ENCODE data around the gene TRIM10.

Gene TRIM10

DNA sequence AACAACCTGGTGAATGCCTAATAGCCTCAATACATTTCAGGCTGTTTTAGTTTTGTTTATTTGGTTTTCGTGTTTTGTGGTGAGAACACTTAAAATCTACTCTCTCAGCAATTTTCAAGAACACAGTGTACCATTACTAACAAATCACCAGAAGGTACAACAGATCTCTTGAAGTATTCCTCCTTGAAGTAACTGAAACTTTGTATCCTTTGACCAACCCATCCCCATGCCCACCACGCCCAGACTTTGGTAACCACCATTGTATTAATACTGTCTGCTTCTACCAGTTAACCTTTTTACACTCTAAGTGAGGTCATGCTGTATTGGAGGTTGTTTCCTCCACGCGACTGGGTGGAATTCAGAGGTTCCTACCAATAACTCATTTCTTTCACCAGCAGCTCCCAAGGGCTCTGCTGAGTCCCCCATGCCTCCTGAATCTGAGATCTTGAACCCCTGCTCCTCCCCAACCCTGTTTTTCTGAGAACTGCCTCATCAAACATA lies 30.8 kb downstream of the TRIM10 start:
- Histone ChIP-seq H3K4me3 (replicated peaks; ENCODE audit: insufficient read depth, low read length) (no peak overlapping the region), H3K27ac (replicated peaks) (no peak overlapping the region), H3K27me3 (ENCODE audit: insufficient read depth, poor library complexity, severe bottlenecking) (peaks cover 23% of the 10 kb centered on the region)
- TF ChIP-seq GABPA (IDR thresholded peaks at IDR 0.05; ENCODE audit: low read depth) (no peak), SPI1 (IDR thresholded peaks at IDR 0.05; ENCODE audit: borderline replicate concordance, low read depth) (no peak), POLR2AphosphoS5 (IDR thresholded peaks at IDR 0.05; ENCODE audit: low read depth) (no peak)
- TF ChIP-seq, protein P1, sequence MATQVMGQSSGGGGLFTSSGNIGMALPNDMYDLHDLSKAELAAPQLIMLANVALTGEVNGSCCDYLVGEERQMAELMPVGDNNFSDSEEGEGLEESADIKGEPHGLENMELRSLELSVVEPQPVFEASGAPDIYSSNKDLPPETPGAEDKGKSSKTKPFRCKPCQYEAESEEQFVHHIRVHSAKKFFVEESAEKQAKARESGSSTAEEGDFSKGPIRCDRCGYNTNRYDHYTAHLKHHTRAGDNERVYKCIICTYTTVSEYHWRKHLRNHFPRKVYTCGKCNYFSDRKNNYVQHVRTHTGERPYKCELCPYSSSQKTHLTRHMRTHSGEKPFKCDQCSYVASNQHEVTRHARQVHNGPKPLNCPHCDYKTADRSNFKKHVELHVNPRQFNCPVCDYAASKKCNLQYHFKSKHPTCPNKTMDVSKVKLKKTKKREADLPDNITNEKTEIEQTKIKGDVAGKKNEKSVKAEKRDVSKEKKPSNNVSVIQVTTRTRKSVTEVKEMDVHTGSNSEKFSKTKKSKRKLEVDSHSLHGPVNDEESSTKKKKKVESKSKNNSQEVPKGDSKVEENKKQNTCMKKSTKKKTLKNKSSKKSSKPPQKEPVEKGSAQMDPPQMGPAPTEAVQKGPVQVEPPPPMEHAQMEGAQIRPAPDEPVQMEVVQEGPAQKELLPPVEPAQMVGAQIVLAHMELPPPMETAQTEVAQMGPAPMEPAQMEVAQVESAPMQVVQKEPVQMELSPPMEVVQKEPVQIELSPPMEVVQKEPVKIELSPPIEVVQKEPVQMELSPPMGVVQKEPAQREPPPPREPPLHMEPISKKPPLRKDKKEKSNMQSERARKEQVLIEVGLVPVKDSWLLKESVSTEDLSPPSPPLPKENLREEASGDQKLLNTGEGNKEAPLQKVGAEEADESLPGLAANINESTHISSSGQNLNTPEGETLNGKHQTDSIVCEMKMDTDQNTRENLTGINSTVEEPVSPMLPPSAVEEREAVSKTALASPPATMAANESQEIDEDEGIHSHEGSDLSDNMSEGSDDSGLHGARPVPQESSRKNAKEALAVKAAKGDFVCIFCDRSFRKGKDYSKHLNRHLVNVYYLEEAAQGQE (IDR thresholded peaks at IDR 0.05; ENCODE audit: insufficient replicate concordance, low read depth): no peak
- TF ChIP-seq, protein P2, sequence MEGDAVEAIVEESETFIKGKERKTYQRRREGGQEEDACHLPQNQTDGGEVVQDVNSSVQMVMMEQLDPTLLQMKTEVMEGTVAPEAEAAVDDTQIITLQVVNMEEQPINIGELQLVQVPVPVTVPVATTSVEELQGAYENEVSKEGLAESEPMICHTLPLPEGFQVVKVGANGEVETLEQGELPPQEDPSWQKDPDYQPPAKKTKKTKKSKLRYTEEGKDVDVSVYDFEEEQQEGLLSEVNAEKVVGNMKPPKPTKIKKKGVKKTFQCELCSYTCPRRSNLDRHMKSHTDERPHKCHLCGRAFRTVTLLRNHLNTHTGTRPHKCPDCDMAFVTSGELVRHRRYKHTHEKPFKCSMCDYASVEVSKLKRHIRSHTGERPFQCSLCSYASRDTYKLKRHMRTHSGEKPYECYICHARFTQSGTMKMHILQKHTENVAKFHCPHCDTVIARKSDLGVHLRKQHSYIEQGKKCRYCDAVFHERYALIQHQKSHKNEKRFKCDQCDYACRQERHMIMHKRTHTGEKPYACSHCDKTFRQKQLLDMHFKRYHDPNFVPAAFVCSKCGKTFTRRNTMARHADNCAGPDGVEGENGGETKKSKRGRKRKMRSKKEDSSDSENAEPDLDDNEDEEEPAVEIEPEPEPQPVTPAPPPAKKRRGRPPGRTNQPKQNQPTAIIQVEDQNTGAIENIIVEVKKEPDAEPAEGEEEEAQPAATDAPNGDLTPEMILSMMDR (IDR thresholded peaks at IDR 0.05; ENCODE audit: insufficient read depth, low read length): no peak
- no peak for DNase-seq (ENCODE audit: low read depth in 1 of 2, low spot score in 1 of 2)

DNA sequence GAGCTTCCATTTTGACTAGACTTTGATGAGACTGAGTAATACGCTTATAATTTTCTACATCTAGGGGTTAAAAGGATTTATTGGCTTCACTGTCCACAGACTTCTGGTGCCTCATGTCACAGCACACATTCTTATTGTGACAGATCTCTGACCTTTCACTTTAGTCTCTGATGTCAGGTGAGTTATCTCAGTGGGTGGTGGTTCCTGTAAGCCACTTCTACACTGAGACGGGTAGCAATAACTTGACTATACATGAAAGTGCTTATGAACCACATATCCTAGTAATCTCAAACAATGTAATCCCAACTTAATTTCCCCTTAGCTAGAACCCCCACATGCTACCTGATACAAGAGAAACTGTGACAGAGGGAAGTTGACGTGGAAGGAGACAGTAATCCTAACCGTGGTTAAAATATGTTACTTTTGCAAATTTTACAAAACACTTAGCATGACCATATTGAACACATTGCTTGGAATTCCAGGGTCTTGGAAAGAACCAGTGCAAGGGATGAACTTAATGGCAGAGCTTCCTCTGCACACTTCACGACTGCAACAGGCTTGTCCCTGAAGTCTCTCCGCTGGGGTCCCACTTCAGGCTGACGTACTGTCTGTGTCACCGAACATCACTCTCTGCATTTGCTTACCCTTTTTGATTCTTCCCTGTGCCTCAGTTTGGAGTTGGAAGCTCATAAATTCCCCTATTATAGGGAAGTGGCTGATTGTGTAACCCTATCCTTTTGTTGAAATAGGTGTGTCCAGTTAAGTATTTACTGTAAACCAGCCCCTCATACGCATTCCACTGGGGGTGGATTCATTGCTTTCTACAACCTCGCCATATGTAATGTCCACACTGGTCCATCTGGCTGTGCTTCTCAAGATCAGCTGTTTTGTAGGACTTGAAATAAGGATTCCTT lies 31.5 kb downstream of the TRIM10 start:
- Histone ChIP-seq H3K4me3 (replicated peaks; ENCODE audit: insufficient read depth, low read length) (no peak overlapping the region), H3K27me3 (ENCODE audit: insufficient read depth, poor library complexity, severe bottlenecking) (peaks cover 23% of the 10 kb centered on the region), H3K27ac (replicated peaks) (no peak overlapping the region)
- DNase-seq (ENCODE audit: low read depth in 1 of 2, low spot score in 1 of 2): no peak
- TF ChIP-seq, protein P2 (IDR thresholded peaks at IDR 0.05; ENCODE audit: insufficient read depth, low read length): no peak
- TF ChIP-seq POLR2AphosphoS5 (IDR thresholded peaks at IDR 0.05; ENCODE audit: low read depth): no peak

- H3K4me3 ChIP-seq (replicated peaks; ENCODE audit: insufficient read depth, low read length): no peak overlapping the region
- no peak for DNase-seq (ENCODE audit: low read depth in 1 of 2, low spot score in 1 of 2)
- peaks cover 22% of the 10 kb centered on the region for H3K27me3 ChIP-seq (ENCODE audit: insufficient read depth, poor library complexity, severe bottlenecking)
- H3K27ac ChIP-seq (replicated peaks): no peak overlapping the region
- TF ChIP-seq POLR2AphosphoS5 (IDR thresholded peaks at IDR 0.05; ENCODE audit: low read depth): no peak
- TF ChIP-seq, protein P1 (IDR thresholded peaks at IDR 0.05; ENCODE audit: insufficient replicate concordance, low read depth): no peak
- no peak for TF ChIP-seq GABPA (IDR thresholded peaks at IDR 0.05; ENCODE audit: low read depth)
- TF ChIP-seq SPI1 (IDR thresholded peaks at IDR 0.05; ENCODE audit: borderline replicate concordance, low read depth): no peak
- TF ChIP-seq, protein P2 (IDR thresholded peaks at IDR 0.05; ENCODE audit: insufficient read depth, low read length): no peak
Observed at GRCh38 chr6:30127238-30128093, 33.5 kb downstream of the TRIM10 start.

Measured in HL-60 (cell line).